ENCODE measurements around the gene ADAMTSL4. TPM values are rescaled to one million over a fixed set of nuclear protein-coding genes. Genes with fewer than 3 reads are reported as not detected.

ADAMTSL4 gene
- total RNA-seq, 1 donor from 2014 or later = 1.6 TPM

- FAIRE-seq (no peak), DNase-seq (ENCODE audit: low read depth) (peak; percentile 90)
- Histone ChIP-seq H3K4me3 (ENCODE audit: low read depth, low read length) (peak within 1 kb of the TSS; percentile 52), H3K27me3 (ENCODE audit: control insufficient read depth, insufficient read depth, low read length) (no peaks in the 10 kb centered on the region), H3K36me3 (ENCODE audit: control insufficient read depth, insufficient read depth, low read length) (no peaks in the 10 kb centered on the region)
- no peak for TF ChIP-seq CTCF (IDR thresholded peaks at IDR 0.05; ENCODE audit: insufficient read depth, low read length, severe bottlenecking)
Observed at GRCh38 chr1:150515328-150516049, 33.7 kb upstream of the ADAMTSL4 start, which contains the start of gene FALEC. TSS of gene FALEC (plus strand) at chr1:150515752.

- Histone ChIP-seq H3K4me3 (ENCODE audit: low read depth, low read length) (peak overlapping the region; percentile 52), H3K27me3 (ENCODE audit: control insufficient read depth, insufficient read depth, low read length) (no peaks in the 10 kb centered on the region), H3K36me3 (ENCODE audit: control insufficient read depth, insufficient read depth, low read length) (no peaks in the 10 kb centered on the region)
- no peak for TF ChIP-seq CTCF (IDR thresholded peaks at IDR 0.05; ENCODE audit: insufficient read depth, low read length, severe bottlenecking)
- DNase-seq (ENCODE audit: low read depth) (no peak), FAIRE-seq (no peak)
Observed at GRCh38 chr1:150516050-150516591, 33.1 kb upstream of the ADAMTSL4 start.

- Histone ChIP-seq H3K4me3 (ENCODE audit: low read depth, low read length) (no peak overlapping the region), H3K36me3 (ENCODE audit: control insufficient read depth, insufficient read depth, low read length) (no peaks in the 10 kb centered on the region), H3K27me3 (ENCODE audit: control insufficient read depth, insufficient read depth, low read length) (no peaks in the 10 kb centered on the region)
- DNase-seq (ENCODE audit: low read depth) = peak; percentile 56
- FAIRE-seq = no peak
- no peak for TF ChIP-seq CTCF (IDR thresholded peaks at IDR 0.05; ENCODE audit: insufficient read depth, low read length, severe bottlenecking)
Observed at GRCh38 chr1:150516616-150517015, 32.6 kb upstream of the ADAMTSL4 start.

GRCh38 chr1:150521196-150521968, 27.8 kb upstream of the ADAMTSL4 start:
- no peak for TF ChIP-seq CTCF (IDR thresholded peaks at IDR 0.05; ENCODE audit: insufficient read depth, low read length, severe bottlenecking)
- Histone ChIP-seq H3K27me3 (ENCODE audit: control insufficient read depth, insufficient read depth, low read length) (no peaks in the 10 kb centered on the region), H3K4me3 (ENCODE audit: low read depth, low read length) (no peak overlapping the region), H3K36me3 (ENCODE audit: control insufficient read depth, insufficient read depth, low read length) (no peaks in the 10 kb centered on the region)
- FAIRE-seq (no peak), DNase-seq (ENCODE audit: low read depth) (no peak)

- TF ChIP-seq CTCF (IDR thresholded peaks at IDR 0.05; ENCODE audit: insufficient read depth, low read length, severe bottlenecking) = no peak
- FAIRE-seq = no peak
Observed at GRCh38 chr1:150525348-150525747, 23.9 kb upstream of the ADAMTSL4 start.

More at GRCh38 chr1:150525348-150525747, 23.9 kb upstream of the ADAMTSL4 start:
- Histone ChIP-seq H3K36me3 (ENCODE audit: control insufficient read depth, insufficient read depth, low read length) (no peaks in the 10 kb centered on the region), H3K27me3 (ENCODE audit: control insufficient read depth, insufficient read depth, low read length) (no peaks in the 10 kb centered on the region), H3K4me3 (ENCODE audit: low read depth, low read length) (no peak overlapping the region)
- no peak for DNase-seq (ENCODE audit: low read depth)
